HL-60 (cell line): ENCODE data around the gene RFTN1.

Source experiments
- POLR2AphosphoS5 ChIP-seq: IDR thresholded peaks from 2 replicates; pipeline ENCODE4 v1.6.1; 2012; ENCODE audit warnings: low read depth
- TF ChIP-seq, protein P1 (sequence below): IDR thresholded peaks from one replicate; pipeline ENCODE4 v1.5.1; 2011; ENCODE audit warnings: low read length, control low read depth, inconsistent platforms; ENCODE audit not compliant: insufficient read depth
- TF ChIP-seq, protein P2 (sequence below): IDR thresholded peaks from 2 replicates; pipeline ENCODE4 v1.6.1; 2012; ENCODE audit warnings: low read depth; ENCODE audit not compliant: insufficient replicate concordance

DNA sequence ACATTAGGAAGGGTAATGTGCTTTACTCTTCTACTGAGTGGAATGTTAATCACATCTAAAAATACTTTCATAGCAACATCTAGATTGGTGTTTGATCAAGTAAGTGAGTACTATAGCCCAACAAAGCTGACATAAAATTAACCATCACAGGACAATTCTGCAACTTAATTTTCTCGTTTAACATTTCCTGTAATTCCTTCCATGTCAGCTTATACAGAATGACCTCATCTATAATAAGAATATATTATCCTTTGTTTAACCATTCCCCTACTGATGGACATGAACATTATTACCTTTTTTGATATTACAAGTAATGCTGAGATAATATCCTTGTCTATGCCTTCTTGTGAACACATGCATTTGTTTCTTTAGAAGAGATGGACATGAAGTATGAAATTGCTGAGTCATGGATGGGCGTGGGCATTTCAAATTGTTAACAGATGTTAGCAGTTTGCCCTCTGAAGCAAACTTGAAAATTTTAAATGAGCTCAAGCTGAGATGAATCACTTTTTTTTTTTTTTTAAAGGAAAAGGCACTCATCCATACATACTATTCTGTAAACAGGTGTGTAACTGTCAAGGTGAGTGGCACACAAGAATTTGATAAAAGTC lies 163.4 kb downstream of the RFTN1 start:
- TF ChIP-seq, protein P1, sequence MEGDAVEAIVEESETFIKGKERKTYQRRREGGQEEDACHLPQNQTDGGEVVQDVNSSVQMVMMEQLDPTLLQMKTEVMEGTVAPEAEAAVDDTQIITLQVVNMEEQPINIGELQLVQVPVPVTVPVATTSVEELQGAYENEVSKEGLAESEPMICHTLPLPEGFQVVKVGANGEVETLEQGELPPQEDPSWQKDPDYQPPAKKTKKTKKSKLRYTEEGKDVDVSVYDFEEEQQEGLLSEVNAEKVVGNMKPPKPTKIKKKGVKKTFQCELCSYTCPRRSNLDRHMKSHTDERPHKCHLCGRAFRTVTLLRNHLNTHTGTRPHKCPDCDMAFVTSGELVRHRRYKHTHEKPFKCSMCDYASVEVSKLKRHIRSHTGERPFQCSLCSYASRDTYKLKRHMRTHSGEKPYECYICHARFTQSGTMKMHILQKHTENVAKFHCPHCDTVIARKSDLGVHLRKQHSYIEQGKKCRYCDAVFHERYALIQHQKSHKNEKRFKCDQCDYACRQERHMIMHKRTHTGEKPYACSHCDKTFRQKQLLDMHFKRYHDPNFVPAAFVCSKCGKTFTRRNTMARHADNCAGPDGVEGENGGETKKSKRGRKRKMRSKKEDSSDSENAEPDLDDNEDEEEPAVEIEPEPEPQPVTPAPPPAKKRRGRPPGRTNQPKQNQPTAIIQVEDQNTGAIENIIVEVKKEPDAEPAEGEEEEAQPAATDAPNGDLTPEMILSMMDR: no peak
- no peak for TF ChIP-seq POLR2AphosphoS5
- TF ChIP-seq, protein P2, sequence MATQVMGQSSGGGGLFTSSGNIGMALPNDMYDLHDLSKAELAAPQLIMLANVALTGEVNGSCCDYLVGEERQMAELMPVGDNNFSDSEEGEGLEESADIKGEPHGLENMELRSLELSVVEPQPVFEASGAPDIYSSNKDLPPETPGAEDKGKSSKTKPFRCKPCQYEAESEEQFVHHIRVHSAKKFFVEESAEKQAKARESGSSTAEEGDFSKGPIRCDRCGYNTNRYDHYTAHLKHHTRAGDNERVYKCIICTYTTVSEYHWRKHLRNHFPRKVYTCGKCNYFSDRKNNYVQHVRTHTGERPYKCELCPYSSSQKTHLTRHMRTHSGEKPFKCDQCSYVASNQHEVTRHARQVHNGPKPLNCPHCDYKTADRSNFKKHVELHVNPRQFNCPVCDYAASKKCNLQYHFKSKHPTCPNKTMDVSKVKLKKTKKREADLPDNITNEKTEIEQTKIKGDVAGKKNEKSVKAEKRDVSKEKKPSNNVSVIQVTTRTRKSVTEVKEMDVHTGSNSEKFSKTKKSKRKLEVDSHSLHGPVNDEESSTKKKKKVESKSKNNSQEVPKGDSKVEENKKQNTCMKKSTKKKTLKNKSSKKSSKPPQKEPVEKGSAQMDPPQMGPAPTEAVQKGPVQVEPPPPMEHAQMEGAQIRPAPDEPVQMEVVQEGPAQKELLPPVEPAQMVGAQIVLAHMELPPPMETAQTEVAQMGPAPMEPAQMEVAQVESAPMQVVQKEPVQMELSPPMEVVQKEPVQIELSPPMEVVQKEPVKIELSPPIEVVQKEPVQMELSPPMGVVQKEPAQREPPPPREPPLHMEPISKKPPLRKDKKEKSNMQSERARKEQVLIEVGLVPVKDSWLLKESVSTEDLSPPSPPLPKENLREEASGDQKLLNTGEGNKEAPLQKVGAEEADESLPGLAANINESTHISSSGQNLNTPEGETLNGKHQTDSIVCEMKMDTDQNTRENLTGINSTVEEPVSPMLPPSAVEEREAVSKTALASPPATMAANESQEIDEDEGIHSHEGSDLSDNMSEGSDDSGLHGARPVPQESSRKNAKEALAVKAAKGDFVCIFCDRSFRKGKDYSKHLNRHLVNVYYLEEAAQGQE: no peak
